ENCODE results near the gene CLIC5. TPM values are rescaled to one million over a fixed set of nuclear protein-coding genes. Genes with fewer than 3 reads are reported as not detected.

CLIC5 gene
- total and polyA plus RNA-seq, 2 donors: 0.85 to 2.1 TPM

GRCh38 chr6:45882671-45883070 lies 133.0 kb downstream of the CLIC5 start:
- Histone ChIP-seq H3K4me1 (ENCODE audit: control insufficient read depth in 2 of 2, insufficient read depth in 2 of 2, low read length in 2 of 2) (peaks cover 0 to 4% of the 10 kb centered on the region in 2 donors), H3K27me3 (ENCODE audit: control insufficient read depth in 2 of 2, insufficient read depth in 1 of 2, low read length in 1 of 2) (no peaks in the 10 kb centered on the region), H3K36me3 (ENCODE audit: control insufficient read depth in 2 of 2, insufficient read depth in 2 of 2, low read length in 1 of 2) (no peaks in the 10 kb centered on the region), H3K27ac (ENCODE audit: low read depth in 1 of 2, low read length in 1 of 2) (no peak overlapping the region), H3K4me3 (ENCODE audit: low read length in 2 of 2) (no peak overlapping the region), H3K9me3 (ENCODE audit: control insufficient read depth in 2 of 2, insufficient read depth in 1 of 2, low read length in 1 of 2) (no peaks in the 10 kb centered on the region)
- WGBS: 99% methylated on average over 2 of the region's 2 CpGs
- no peak for DNase-seq (ENCODE audit: low read depth in 6 of 9, low spot score in 9 of 9)

DNA sequence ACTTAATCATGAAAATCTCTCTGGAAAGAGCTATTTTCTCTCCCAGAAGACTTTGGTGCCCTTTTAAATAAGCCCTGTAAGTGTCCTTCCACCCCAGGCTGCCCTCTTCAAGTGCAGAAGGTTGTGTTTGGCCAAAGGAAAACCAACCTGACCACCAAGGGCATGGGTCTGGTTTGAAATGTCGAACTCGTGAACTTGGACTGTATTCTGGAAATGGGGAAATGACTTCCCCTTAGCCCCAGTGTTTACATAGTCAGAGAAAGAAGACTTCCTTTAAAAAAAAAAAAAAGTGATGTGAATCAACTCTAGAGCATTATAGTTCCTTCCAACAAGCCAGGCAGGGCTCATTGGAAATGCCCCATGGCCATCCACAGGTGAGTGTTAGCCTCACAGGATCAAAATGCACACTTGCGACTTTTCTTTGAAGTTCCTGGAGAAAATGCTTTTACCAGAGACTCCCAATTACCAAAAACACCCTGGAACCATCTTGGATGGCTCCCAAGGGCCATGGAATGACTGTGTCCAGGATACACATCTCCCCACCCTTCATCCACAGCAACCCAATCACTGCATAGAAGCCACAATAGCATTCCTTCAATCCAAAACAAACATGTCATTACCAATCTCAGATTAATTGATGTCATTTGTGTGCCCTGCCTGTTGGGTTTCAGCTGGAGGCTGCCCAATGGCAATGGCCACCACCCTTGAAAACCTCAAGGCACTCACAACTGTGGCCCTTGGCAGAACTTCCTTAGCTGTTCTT lies 133.8 kb downstream of the CLIC5 start:
- 90% methylated on average over 3 of the region's 3 CpGs for WGBS
- no peaks in the 10 kb centered on the region for H3K27me3 ChIP-seq (ENCODE audit: control insufficient read depth in 2 of 2, insufficient read depth in 1 of 2, low read length in 1 of 2)
- no peak for DNase-seq (ENCODE audit: low read depth in 6 of 9, low spot score in 9 of 9)
- H3K9me3 ChIP-seq (ENCODE audit: control insufficient read depth in 2 of 2, insufficient read depth in 1 of 2, low read length in 1 of 2): no peaks in the 10 kb centered on the region
- peaks cover 0 to 4% of the 10 kb centered on the region in 2 donors for H3K4me1 ChIP-seq (ENCODE audit: control insufficient read depth in 2 of 2, insufficient read depth in 2 of 2, low read length in 2 of 2)
- no peak overlapping the region for H3K4me3 ChIP-seq (ENCODE audit: low read length in 2 of 2)
- no peak overlapping the region for H3K27ac ChIP-seq (ENCODE audit: low read depth in 1 of 2, low read length in 1 of 2)
- no peaks in the 10 kb centered on the region for H3K36me3 ChIP-seq (ENCODE audit: control insufficient read depth in 2 of 2, insufficient read depth in 2 of 2, low read length in 1 of 2)

- Histone ChIP-seq H3K4me3 (ENCODE audit: low read length in 2 of 2) (no peak overlapping the region), H3K4me1 (ENCODE audit: control insufficient read depth in 2 of 2, insufficient read depth in 2 of 2, low read length in 2 of 2) (peaks cover 0 to 4% of the 10 kb centered on the region in 2 donors), H3K36me3 (ENCODE audit: control insufficient read depth in 2 of 2, insufficient read depth in 2 of 2, low read length in 1 of 2) (no peaks in the 10 kb centered on the region), H3K27ac (ENCODE audit: low read depth in 1 of 2, low read length in 1 of 2) (no peak overlapping the region), H3K27me3 (ENCODE audit: control insufficient read depth in 2 of 2, insufficient read depth in 1 of 2, low read length in 1 of 2) (no peaks in the 10 kb centered on the region), H3K9me3 (ENCODE audit: control insufficient read depth in 2 of 2, insufficient read depth in 1 of 2, low read length in 1 of 2) (no peaks in the 10 kb centered on the region)
- DNase-seq (ENCODE audit: low read depth in 6 of 9, low spot score in 9 of 9): no peak
- 97% methylated on average over 6 of the region's 6 CpGs for WGBS
Measured at GRCh38 chr6:45880676-45881075, 135.0 kb downstream of the CLIC5 start.

DNA sequence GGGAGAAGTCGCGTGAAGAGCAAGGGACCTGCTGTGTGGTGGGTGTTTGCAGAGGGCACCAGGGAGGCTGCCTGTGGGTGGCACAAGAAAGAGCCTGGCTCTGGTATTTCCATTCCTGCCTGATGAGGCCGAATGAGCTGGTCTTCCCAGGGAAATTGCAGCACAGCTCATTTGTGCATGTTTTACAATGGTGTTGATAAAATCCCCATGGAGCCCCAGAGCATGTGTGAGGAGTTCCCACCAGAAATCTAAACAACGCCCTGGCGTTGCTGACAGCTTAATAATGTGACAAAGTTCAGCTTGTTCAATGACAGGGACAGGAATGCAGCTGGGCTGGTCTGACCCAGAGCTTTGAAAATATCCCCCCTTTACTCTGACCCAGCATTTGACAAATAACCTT lies 135.5 kb downstream of the CLIC5 start:
- Histone ChIP-seq H3K9me3 (ENCODE audit: control insufficient read depth in 2 of 2, insufficient read depth in 1 of 2, low read length in 1 of 2) (no peaks in the 10 kb centered on the region), H3K36me3 (ENCODE audit: control insufficient read depth in 2 of 2, insufficient read depth in 2 of 2, low read length in 1 of 2) (no peaks in the 10 kb centered on the region), H3K27me3 (ENCODE audit: control insufficient read depth in 2 of 2, insufficient read depth in 1 of 2, low read length in 1 of 2) (no peaks in the 10 kb centered on the region), H3K4me3 (ENCODE audit: low read length in 2 of 2) (no peak overlapping the region), H3K27ac (ENCODE audit: low read depth in 1 of 2, low read length in 1 of 2) (no peak overlapping the region), H3K4me1 (ENCODE audit: control insufficient read depth in 2 of 2, insufficient read depth in 2 of 2, low read length in 2 of 2) (peaks cover 0 to 4% of the 10 kb centered on the region in 2 donors)
- 97% methylated on average over 5 of the region's 5 CpGs for WGBS
- no peak for DNase-seq (ENCODE audit: low read depth in 6 of 9, low spot score in 9 of 9)

GRCh38 chr6:45877970-45878590 lies 137.6 kb downstream of the CLIC5 start:
- Histone ChIP-seq H3K27ac (ENCODE audit: low read depth in 1 of 2, low read length in 1 of 2) (no peak overlapping the region), H3K4me3 (ENCODE audit: low read length in 2 of 2) (no peak overlapping the region), H3K27me3 (ENCODE audit: control insufficient read depth in 2 of 2, insufficient read depth in 1 of 2, low read length in 1 of 2) (no peaks in the 10 kb centered on the region), H3K36me3 (ENCODE audit: control insufficient read depth in 2 of 2, insufficient read depth in 2 of 2, low read length in 1 of 2) (no peaks in the 10 kb centered on the region), H3K4me1 (ENCODE audit: control insufficient read depth in 2 of 2, insufficient read depth in 2 of 2, low read length in 2 of 2) (peaks cover 0 to 4% of the 10 kb centered on the region in 2 donors), H3K9me3 (ENCODE audit: control insufficient read depth in 2 of 2, insufficient read depth in 1 of 2, low read length in 1 of 2) (no peaks in the 10 kb centered on the region)
- DNase-seq (ENCODE audit: low read depth in 6 of 9, low spot score in 9 of 9): no peak
- 94% methylated on average over 5 of the region's 5 CpGs for WGBS

- H3K4me1 ChIP-seq (ENCODE audit: control insufficient read depth in 2 of 2, insufficient read depth in 2 of 2, low read length in 2 of 2): no peaks in the 10 kb centered on the region
- no peak overlapping the region for H3K4me3 ChIP-seq (ENCODE audit: low read length in 2 of 2)
- H3K27ac ChIP-seq (ENCODE audit: low read depth in 1 of 2, low read length in 1 of 2): no peak overlapping the region
- H3K27me3 ChIP-seq (ENCODE audit: control insufficient read depth in 2 of 2, insufficient read depth in 1 of 2, low read length in 1 of 2): no peaks in the 10 kb centered on the region
- WGBS: 98% methylated on average over 7 of the region's 7 CpGs
- no peaks in the 10 kb centered on the region for H3K36me3 ChIP-seq (ENCODE audit: control insufficient read depth in 2 of 2, insufficient read depth in 2 of 2, low read length in 1 of 2)
- DNase-seq (ENCODE audit: low read depth in 6 of 9, low spot score in 9 of 9): no peak
- no peaks in the 10 kb centered on the region for H3K9me3 ChIP-seq (ENCODE audit: control insufficient read depth in 2 of 2, insufficient read depth in 1 of 2, low read length in 1 of 2)
Measured at GRCh38 chr6:45872827-45873365, 142.8 kb downstream of the CLIC5 start.

DNA sequence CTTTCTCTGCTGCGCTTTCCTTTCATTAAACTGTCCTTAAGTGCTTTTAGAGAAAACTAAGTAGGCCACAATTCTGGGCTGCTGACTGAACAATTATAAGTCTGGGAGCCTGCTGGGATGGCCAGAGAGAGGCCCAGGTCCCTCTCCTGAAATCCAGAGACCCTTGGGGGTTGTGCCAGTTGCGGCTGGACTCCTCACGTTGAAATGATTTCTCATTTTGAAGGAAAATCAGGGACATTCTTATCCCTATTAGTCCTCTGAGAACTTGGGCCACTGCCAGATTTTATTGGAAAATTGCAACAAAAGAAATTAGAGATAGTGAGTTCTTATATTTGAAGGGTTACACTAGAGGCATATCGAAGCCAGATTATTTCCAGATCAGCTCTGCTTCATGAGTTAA lies 145.1 kb downstream of the CLIC5 start:
- no peaks in the 10 kb centered on the region for H3K9me3 ChIP-seq (ENCODE audit: control insufficient read depth in 2 of 2, insufficient read depth in 1 of 2, low read length in 1 of 2)
- H3K36me3 ChIP-seq (ENCODE audit: control insufficient read depth in 2 of 2, insufficient read depth in 2 of 2, low read length in 1 of 2): no peaks in the 10 kb centered on the region
- no peak overlapping the region for H3K27ac ChIP-seq (ENCODE audit: low read depth in 1 of 2, low read length in 1 of 2)
- no peaks in the 10 kb centered on the region for H3K4me1 ChIP-seq (ENCODE audit: control insufficient read depth in 2 of 2, insufficient read depth in 2 of 2, low read length in 2 of 2)
- H3K4me3 ChIP-seq (ENCODE audit: low read length in 2 of 2): no peak overlapping the region
- DNase-seq (ENCODE audit: low read depth in 6 of 9, low spot score in 9 of 9): no peak
- WGBS: 94% methylated on average over 4 of the region's 4 CpGs
- no peaks in the 10 kb centered on the region for H3K27me3 ChIP-seq (ENCODE audit: control insufficient read depth in 2 of 2, insufficient read depth in 1 of 2, low read length in 1 of 2)

GRCh38 chr6:45864651-45865050 lies 151.0 kb downstream of the CLIC5 start:
- Histone ChIP-seq H3K36me3 (ENCODE audit: control insufficient read depth in 2 of 2, insufficient read depth in 2 of 2, low read length in 1 of 2) (no peaks in the 10 kb centered on the region), H3K27me3 (ENCODE audit: control insufficient read depth in 2 of 2, insufficient read depth in 1 of 2, low read length in 1 of 2) (no peaks in the 10 kb centered on the region), H3K27ac (ENCODE audit: low read depth in 1 of 2, low read length in 1 of 2) (no peak overlapping the region), H3K4me1 (ENCODE audit: control insufficient read depth in 2 of 2, insufficient read depth in 2 of 2, low read length in 2 of 2) (no peaks in the 10 kb centered on the region), H3K4me3 (ENCODE audit: low read length in 2 of 2) (no peak overlapping the region), H3K9me3 (ENCODE audit: control insufficient read depth in 2 of 2, insufficient read depth in 1 of 2, low read length in 1 of 2) (no peaks in the 10 kb centered on the region)
- DNase-seq (ENCODE audit: low read depth in 6 of 9, low spot score in 9 of 9): no peak
- 99% methylated on average over 2 of the region's 2 CpGs for WGBS

DNA sequence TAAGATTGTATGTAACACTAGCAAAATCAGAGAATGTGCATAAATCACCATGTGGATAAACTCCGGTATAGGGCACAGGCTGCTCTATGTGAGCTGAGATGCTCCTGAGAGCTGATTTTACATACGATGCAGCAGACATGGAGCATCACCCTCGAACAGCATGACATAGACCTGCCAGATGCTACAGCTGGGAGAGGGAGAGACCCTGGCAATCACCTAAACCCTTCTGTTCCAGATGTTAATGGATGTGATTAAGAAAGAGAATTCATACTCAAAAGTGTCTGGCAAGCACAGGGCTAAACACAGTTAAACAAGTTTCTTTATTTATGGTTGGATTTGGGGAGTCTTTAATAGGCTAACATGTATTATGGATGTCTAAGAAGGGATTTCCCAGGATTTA lies 157.0 kb downstream of the CLIC5 start:
- no peak overlapping the region for H3K4me3 ChIP-seq (ENCODE audit: low read length in 2 of 2)
- no peak overlapping the region for H3K27ac ChIP-seq (ENCODE audit: low read depth in 1 of 2, low read length in 1 of 2)
- no peaks in the 10 kb centered on the region for H3K36me3 ChIP-seq (ENCODE audit: control insufficient read depth in 2 of 2, insufficient read depth in 2 of 2, low read length in 1 of 2)
- H3K9me3 ChIP-seq (ENCODE audit: control insufficient read depth in 2 of 2, insufficient read depth in 1 of 2, low read length in 1 of 2): no peaks in the 10 kb centered on the region
- WGBS: 89% methylated on average over 3 of the region's 3 CpGs
- H3K27me3 ChIP-seq (ENCODE audit: control insufficient read depth in 2 of 2, insufficient read depth in 1 of 2, low read length in 1 of 2): no peaks in the 10 kb centered on the region
- no peaks in the 10 kb centered on the region for H3K4me1 ChIP-seq (ENCODE audit: control insufficient read depth in 2 of 2, insufficient read depth in 2 of 2, low read length in 2 of 2)
- DNase-seq (ENCODE audit: low read depth in 6 of 9, low spot score in 9 of 9): no peak
